GM12878 (cell line): ENCODE results near the gene PHF21B. TPM values are rescaled to one million over a fixed set of nuclear protein-coding genes. Genes with fewer than 3 reads are reported as not detected.

Experiments
- ATAC-seq: fragments of 200-7000 bp; cut with Tn5 transposase; 3 replicates; pipeline ENCODE4 v1.9.1; 2020; ENCODE audit warnings: mild to moderate bottlenecking, moderate library complexity
- BruUV-seq: library from RNA; stranded (reverse); fragments of 400-500 nt; replicated peaks from 2 replicates; lab custom pipeline; 2021; lab: Mats Ljungman, UMichigan
- CTCF ChIA-PET: fragments of 300-600 bp; sonication (Branson Sonifier 250); formaldehyde crosslinking; extraction: SDS; loops from one replicate; lab custom pipeline; 2021; ENCODE audit warnings: inconsistent platforms; lab: Yijun Ruan, JAX
- POLR2A ChIA-PET: fragments of 350-600 bp; formaldehyde crosslinking; extraction: SDS; loops from one replicate; lab custom pipeline; 2021; ENCODE audit warnings: inconsistent platforms; lab: Charles Lee
- RAD21 ChIA-PET: fragments of 300-600 bp; sonication (Branson Sonifier 250); formaldehyde crosslinking; loops from one replicate; lab custom pipeline; 2023; ENCODE audit warnings: antibody characterized with exemption; ENCODE audit not compliant: unreplicated experiment; lab: Charles Lee
- SMC1A ChIA-PET: fragments of 300-600 bp; sonication (Branson Sonifier 250); formaldehyde crosslinking; loops from one replicate; lab custom pipeline; 2023; ENCODE audit not compliant: unreplicated experiment, uncharacterized antibody; lab: Charles Lee
- DNase-seq: peaks from one replicate; pipeline ENCODE4 v3.0.0-alpha.2; 2011; ENCODE audit warnings: low read depth, low spot score
- FAIRE-seq: peaks from 3 replicates; lab custom pipeline; 2011; peaks lifted over from hg19 to GRCh38; lab: Jason Lieb, UNC
- H2AFZ ChIP-seq: 2 replicates; pipeline ENCODE4 v1.6.0; 2011; ENCODE audit warnings: low read depth, low read length, control low read depth; ENCODE audit not compliant: control insufficient read depth
- H3K27ac ChIP-seq: 2 replicates; pipeline ENCODE4 v1.5.1; 2011; ENCODE audit warnings: control low read depth; ENCODE audit not compliant: control insufficient read depth, insufficient read depth
- H3K27me3 ChIP-seq, 2 experiments: replicated peaks in 1 of 2; 2 replicates each; pipeline versions ENCODE4 v1.6.0 to v1.6.1; 2011; ENCODE audit warnings: low read length in 1 of 2; ENCODE audit not compliant: control insufficient read depth in 2 of 2, insufficient read depth in 2 of 2
- H3K36me3 ChIP-seq, 2 experiments: 2 replicates each; pipeline ENCODE4 v1.5.1; 2011; ENCODE audit warnings: low read length in 1 of 2; ENCODE audit not compliant: control insufficient read depth in 2 of 2, insufficient read depth in 2 of 2
- H3K4me1 ChIP-seq: 2 replicates; pipeline ENCODE4 v1.6.1; 2011; ENCODE audit warnings: mild to moderate bottlenecking, low read length, moderate library complexity, mixed read lengths; ENCODE audit not compliant: control insufficient read depth, insufficient read depth
- H3K4me2 ChIP-seq: 2 replicates; pipeline ENCODE4 v1.6.0; 2011; ENCODE audit warnings: control low read depth; ENCODE audit not compliant: control insufficient read depth, insufficient read depth
- H3K4me3 ChIP-seq: fragments of 200-600 bp; sonication (generic); 2 replicates; pipeline ENCODE4 v1.5.1; 2016
- H3K79me2 ChIP-seq: 2 replicates; pipeline ENCODE4 v1.6.0; 2011; ENCODE audit warnings: low read length; ENCODE audit not compliant: control insufficient read depth, insufficient read depth
- H3K9ac ChIP-seq: 2 replicates; pipeline ENCODE4 v1.8.0; 2011; ENCODE audit warnings: low read length, control low read depth, mixed read lengths; ENCODE audit not compliant: control insufficient read depth, insufficient read depth
- H3K9me3 ChIP-seq: replicated peaks from 3 replicates; pipeline ENCODE4 v1.5.1; 2011; ENCODE audit warnings: mild to moderate bottlenecking, low read length; ENCODE audit not compliant: control insufficient read depth, insufficient read depth
- H4K20me1 ChIP-seq: 2 replicates; pipeline ENCODE4 v1.6.0; 2011; ENCODE audit not compliant: control insufficient read depth, insufficient read depth
- ATF2 ChIP-seq: IDR thresholded peaks from 2 replicates; pipeline ENCODE4 v1.6.1; 2012; ENCODE audit warnings: low read length, inconsistent platforms
- ATF7 ChIP-seq: fragments of 450-650 bp; IDR thresholded peaks from 2 replicates; pipeline ENCODE4 v1.6.1; 2016; ENCODE audit warnings: low read depth, mild to moderate bottlenecking
- HDAC2 ChIP-seq: fragments of 200-600 bp; sonication (generic); IDR thresholded peaks from 2 replicates; pipeline ENCODE4 v1.6.1; 2017
- HDAC6 ChIP-seq: fragments of 200-600 bp; sonication (generic); IDR thresholded peaks from one replicate; pipeline ENCODE4 v1.8.0; 2017; ENCODE audit warnings: antibody characterized with exemption; ENCODE audit not compliant: unreplicated experiment
- IKZF1 ChIP-seq: fragments of 450-650 bp; conservative IDR thresholded peaks from 2 replicates; pipeline ENCODE4 v1.6.1; 2017; ENCODE audit warnings: antibody characterized with exemption, mild to moderate bottlenecking
- JUND ChIP-seq: IDR thresholded peaks from 2 replicates; pipeline ENCODE4 v1.6.1; 2012; ENCODE audit warnings: low read depth, mild to moderate bottlenecking, low read length, improper control_type of control experiment, moderate library complexity
- KLF5 ChIP-seq: fragments of 450-650 bp; IDR thresholded peaks from 2 replicates; pipeline ENCODE4 v1.6.1; 2014; ENCODE audit warnings: mild to moderate bottlenecking; ENCODE audit not compliant: partially characterized antibody
- MAX ChIP-seq: IDR thresholded peaks from 2 replicates; pipeline ENCODE4 v1.6.1; 2012; ENCODE audit warnings: low read depth, low read length, improper control_type of control experiment
- NFXL1 ChIP-seq: fragments of 450-650 bp; IDR thresholded peaks from 2 replicates; pipeline ENCODE4 v1.6.1; 2017; ENCODE audit warnings: antibody characterized with exemption, mild to moderate bottlenecking, borderline replicate concordance
- PBX3 ChIP-seq: IDR thresholded peaks from 2 replicates; pipeline ENCODE4 v1.6.1; 2011; ENCODE audit warnings: mild to moderate bottlenecking, low read depth, low read length, moderate library complexity; ENCODE audit not compliant: insufficient replicate concordance
- SMARCA5 ChIP-seq: fragments of 450-650 bp; IDR thresholded peaks from 2 replicates; pipeline ENCODE4 v1.6.1; 2017; ENCODE audit warnings: mild to moderate bottlenecking
- SREBF1 ChIP-seq: IDR thresholded peaks from 2 replicates; pipeline ENCODE4 v1.6.1; 2012; ENCODE audit warnings: mild to moderate bottlenecking, low read length
- TARDBP ChIP-seq: IDR thresholded peaks from 2 replicates; pipeline ENCODE4 v1.6.1; 2016; ENCODE audit warnings: borderline replicate concordance
- ZNF274 ChIP-seq: IDR thresholded peaks from one replicate; pipeline ENCODE4 v1.8.0; 2011; ENCODE audit not compliant: insufficient read length, insufficient read depth
- WGBS: methylation state at CpG from one replicate; pipeline ENCODE4 v1.1.6; 2016; ENCODE audit warnings: low lambda C conversion rate; ENCODE audit not compliant: insufficient replicate concordance, insufficient coverage; ENCODE audit errors: missing lambda C conversion rate; 5-methylcytosine and 5-hydroxymethylcytosine counted together
- in situ Hi-C: fragments of 300-500 bp; cut with MboI; formaldehyde crosslinking; loops from 9 replicates; pipeline ENCODE4 v1.14.3; 2018; ENCODE audit warnings: mixed read lengths
- intact Hi-C: fragments of 100-400 bp; cut with micrococcal nuclease; formaldehyde crosslinking; loops from one replicate; pipeline ENCODE4 v1.14.2; 2022; ENCODE audit not compliant: unreplicated experiment
- polyA plus RNA-seq, 11 experiments: library from polyadenylated mRNA; depleted of rRNA in 4 of 11; unstranded in 6 of 11; stranded (reverse) in 5 of 11; fragments of >200 nt; fragmentation: Nextera tagmentation in 4 of 11; fragmentation: Illumina TruSeq in 1 of 11; extraction: Ambion mirVana in 4 of 11; extraction: Trizol in 1 of 11; gene quantifications; 1 replicate in 1 of 11; 2 replicates in 10 of 11; pipeline versions ENCODE4 v1.2.1 to v1.2.3, GENCODE V29; 2011 to 2016; ENCODE audit warnings: inconsistent platforms in 2 of 11, missing spikeins in 2 of 11, low read depth in 1 of 11
- total RNA-seq, 4 experiments: library from RNA; depleted of rRNA in 3 of 4; stranded (reverse); fragments of >200 nt in 3 of 4; fragmentation: Illumina TruSeq in 1 of 4; extraction: Trizol in 1 of 4; gene quantifications; 2 replicates each; pipeline versions ENCODE4 v1.2.1 to v1.2.3, GENCODE V29; 2013 to 2021

Gene PHF21B
- total and polyA plus RNA-seq, 10 of the 15 experiments (the other 5 are each of a cell fraction or from before 2014, with no cell fraction given): 0.03 to 0.35 TPM; not detected in 8

GRCh38 chr22:44907765-44908737, 101.8 kb downstream of the PHF21B start:
- H3K4me1 ChIP-seq: no peaks in the 10 kb centered on the region
- H3K9me3 ChIP-seq: no peaks in the 10 kb centered on the region; the same call in 2 of the 3 replicates
- no peak for TF ChIP-seq HDAC6
- no peak for TF ChIP-seq HDAC2
- TF ChIP-seq IKZF1: no peak
- no peak for TF ChIP-seq ZNF274
- WGBS: 47% methylated on average over 21 of the region's 21 CpGs
- in situ Hi-C loops: loop anchor here (25.0 kb wide), 1 partner anchor 1054 kb away; no protein-coding TSS in a partner anchor
- FAIRE-seq (no peak), DNase-seq (no peak), ATAC-seq (no peak)
- intact Hi-C loops: no loop called here
- SMC1A ChIA-PET: no interaction called here
- H3K27ac ChIP-seq: no peak overlapping the region
- H3K4me2 ChIP-seq: no peak overlapping the region
- no peaks in the 10 kb centered on the region for H3K36me3 ChIP-seq
- H2AFZ ChIP-seq: no peak overlapping the region
- CTCF ChIA-PET: no interaction called here
- H4K20me1 ChIP-seq: no peaks in the 10 kb centered on the region
- H3K9ac ChIP-seq: no peak overlapping the region
- no peaks in the 10 kb centered on the region for H3K27me3 ChIP-seq
- H3K4me3 ChIP-seq: no peak overlapping the region
- BruUV-seq: no TSS peak
- H3K79me2 ChIP-seq: no peaks in the 10 kb centered on the region
- RAD21 ChIA-PET: no interaction called here
- POLR2A ChIA-PET: no interaction called here

GRCh38 chr22:44906999-44907644, 102.7 kb downstream of the PHF21B start:
- ATAC-seq: no peak
- no peaks in the 10 kb centered on the region for H3K27me3 ChIP-seq
- no peaks in the 10 kb centered on the region for H3K79me2 ChIP-seq
- H3K36me3 ChIP-seq: no peaks in the 10 kb centered on the region
- intact Hi-C loops: no loop called here
- no peak overlapping the region for H3K27ac ChIP-seq
- no peaks in the 10 kb centered on the region for H3K4me1 ChIP-seq
- no peaks in the 10 kb centered on the region for H4K20me1 ChIP-seq
- H3K9ac ChIP-seq: no peak overlapping the region
- H3K9me3 ChIP-seq: no peaks in the 10 kb centered on the region; the same call in 2 of the 3 replicates
- ChIA-PET CTCF (no interaction called here), SMC1A (no interaction called here), RAD21 (no interaction called here), POLR2A (no interaction called here)
- H3K4me3 ChIP-seq: no peak overlapping the region
- no peak for FAIRE-seq
- TF ChIP-seq NFXL1 (no peak), PBX3 (no peak), SREBF1 (no peak), MAX (no peak), TARDBP (no peak), ATF7 (no peak), SMARCA5 (no peak), KLF5 (no peak), JUND (no peak), ATF2 (no peak)
- BruUV-seq: no TSS peak
- WGBS: 58% methylated on average over 18 of the region's 18 CpGs
- H3K4me2 ChIP-seq: no peak overlapping the region
- H2AFZ ChIP-seq: no peak overlapping the region
- no peak for DNase-seq
- in situ Hi-C loops: loop anchor here (25.0 kb wide), 1 partner anchor 1055 kb away; no protein-coding TSS in a partner anchor
